RWPE2 (cell line): ENCODE measurements around the gene TAL1.
"Not testable (repeated sequence)": the region's sequence is repeated elsewhere in the genome, so short reads cannot be mapped to it uniquely, and the experiment has no call there.

Source experiments
- ATAC-seq: fragments of 200-7000 bp; cut with Tn5 transposase; 3 replicates; pipeline ENCODE4 v1.9.1; 2021; ENCODE audit warnings: low read depth
- DNase-seq: peaks from one replicate; pipeline ENCODE4 v3.0.0-alpha.2; 2020; ENCODE audit warnings: low spot score
- H3K27ac ChIP-seq: fragments of 450-650 bp; 2 replicates; pipeline ENCODE4 v1.5.1; 2017; ENCODE audit warnings: mild to moderate bottlenecking; ENCODE audit not compliant: poor library complexity, severe bottlenecking
- H3K27me3 ChIP-seq: fragments of 250-450 bp; sonication (Bioruptor Pico); 2 replicates; pipeline ENCODE4 v1.5.1; 2021; ENCODE audit warnings: mild to moderate bottlenecking, moderate library complexity; ENCODE audit not compliant: insufficient read depth, poor library complexity, severe bottlenecking
- H3K36me3 ChIP-seq: fragments of 250-450 bp; sonication (Bioruptor Pico); 2 replicates; pipeline ENCODE4 v1.5.1; 2020; ENCODE audit warnings: low read depth, mild to moderate bottlenecking, moderate library complexity
- H3K4me1 ChIP-seq: fragments of 250-450 bp; sonication (Bioruptor Pico); 2 replicates; pipeline ENCODE4 v1.5.1; 2021; ENCODE audit warnings: mild to moderate bottlenecking, moderate library complexity; ENCODE audit not compliant: insufficient read depth, poor library complexity, severe bottlenecking
- H3K4me3 ChIP-seq: fragments of 250-450 bp; sonication (Bioruptor Pico); 2 replicates; pipeline ENCODE4 v1.5.1; 2021; ENCODE audit warnings: mild to moderate bottlenecking, moderate library complexity; ENCODE audit not compliant: severe bottlenecking
- H3K9me3 ChIP-seq: fragments of 250-450 bp; sonication (Bioruptor Pico); 2 replicates; pipeline ENCODE4 v1.5.1; 2021; ENCODE audit warnings: mild to moderate bottlenecking, moderate library complexity; ENCODE audit not compliant: severe bottlenecking
- TF ChIP-seq, protein P1 (sequence below): fragments of 450-650 bp; IDR thresholded peaks from one replicate; pipeline ENCODE4 v1.5.1; 2017; ENCODE audit warnings: mild to moderate bottlenecking, moderate library complexity; ENCODE audit not compliant: poor library complexity, severe bottlenecking

Gene TAL1

GRCh38 chr1:47209725-47210325 lies 22.2 kb downstream of the TAL1 start:
- Histone ChIP-seq H3K4me1 (no peaks in the 10 kb centered on the region), H3K36me3 (no peaks in the 10 kb centered on the region), H3K27me3 (no peaks in the 10 kb centered on the region), H3K9me3 (no peaks in the 10 kb centered on the region), H3K27ac (no peak overlapping the region), H3K4me3 (no peak overlapping the region)
- ATAC-seq, result peak; percentile 32; the same call in 1 of the 3 replicates
- no peak for DNase-seq
- TF ChIP-seq, protein P1, sequence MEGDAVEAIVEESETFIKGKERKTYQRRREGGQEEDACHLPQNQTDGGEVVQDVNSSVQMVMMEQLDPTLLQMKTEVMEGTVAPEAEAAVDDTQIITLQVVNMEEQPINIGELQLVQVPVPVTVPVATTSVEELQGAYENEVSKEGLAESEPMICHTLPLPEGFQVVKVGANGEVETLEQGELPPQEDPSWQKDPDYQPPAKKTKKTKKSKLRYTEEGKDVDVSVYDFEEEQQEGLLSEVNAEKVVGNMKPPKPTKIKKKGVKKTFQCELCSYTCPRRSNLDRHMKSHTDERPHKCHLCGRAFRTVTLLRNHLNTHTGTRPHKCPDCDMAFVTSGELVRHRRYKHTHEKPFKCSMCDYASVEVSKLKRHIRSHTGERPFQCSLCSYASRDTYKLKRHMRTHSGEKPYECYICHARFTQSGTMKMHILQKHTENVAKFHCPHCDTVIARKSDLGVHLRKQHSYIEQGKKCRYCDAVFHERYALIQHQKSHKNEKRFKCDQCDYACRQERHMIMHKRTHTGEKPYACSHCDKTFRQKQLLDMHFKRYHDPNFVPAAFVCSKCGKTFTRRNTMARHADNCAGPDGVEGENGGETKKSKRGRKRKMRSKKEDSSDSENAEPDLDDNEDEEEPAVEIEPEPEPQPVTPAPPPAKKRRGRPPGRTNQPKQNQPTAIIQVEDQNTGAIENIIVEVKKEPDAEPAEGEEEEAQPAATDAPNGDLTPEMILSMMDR, result no peak

GRCh38 chr1:47209091-47209490 lies 22.9 kb downstream of the TAL1 start:
- H3K4me3 ChIP-seq, result no peak overlapping the region
- ATAC-seq (no peak), DNase-seq (no peak)
- H3K4me1 ChIP-seq, result no peaks in the 10 kb centered on the region
- no peak overlapping the region for H3K27ac ChIP-seq
- TF ChIP-seq, protein P1, result no peak
- H3K27me3 ChIP-seq, result no peaks in the 10 kb centered on the region
- no peaks in the 10 kb centered on the region for H3K9me3 ChIP-seq
- H3K36me3 ChIP-seq, result no peaks in the 10 kb centered on the region

DNA sequence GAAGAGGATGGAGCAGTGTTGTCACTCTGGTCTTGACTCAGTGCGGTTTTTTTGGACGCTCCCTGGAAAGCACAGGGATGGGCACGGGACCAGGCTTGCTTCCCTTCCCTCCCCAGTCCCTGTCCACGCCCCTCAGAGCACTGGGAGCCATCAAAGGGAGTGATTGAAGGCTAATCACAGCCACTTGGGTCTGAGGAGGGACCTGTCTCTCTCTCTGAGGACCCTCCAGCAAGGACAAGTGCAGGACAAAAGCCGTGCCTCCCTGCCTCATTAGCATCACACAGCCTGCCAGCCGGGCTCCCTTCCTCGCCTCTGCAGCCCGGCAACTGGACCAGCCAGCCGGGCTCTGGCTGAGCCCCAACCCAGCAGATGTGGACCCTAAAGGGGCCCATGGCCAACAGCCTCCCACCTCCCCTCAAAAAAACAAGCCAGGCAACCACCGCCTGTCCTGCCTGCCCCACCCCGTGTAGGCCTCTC lies 23.6 kb downstream of the TAL1 start:
- TF ChIP-seq, protein P1, result no peak
- H3K4me1 ChIP-seq, result no peaks in the 10 kb centered on the region
- no peaks in the 10 kb centered on the region for H3K27me3 ChIP-seq
- DNase-seq (no peak), ATAC-seq (no peak)
- H3K36me3 ChIP-seq, result no peaks in the 10 kb centered on the region
- no peak overlapping the region for H3K4me3 ChIP-seq
- H3K9me3 ChIP-seq, result no peaks in the 10 kb centered on the region
- H3K27ac ChIP-seq, result no peak overlapping the region

DNA sequence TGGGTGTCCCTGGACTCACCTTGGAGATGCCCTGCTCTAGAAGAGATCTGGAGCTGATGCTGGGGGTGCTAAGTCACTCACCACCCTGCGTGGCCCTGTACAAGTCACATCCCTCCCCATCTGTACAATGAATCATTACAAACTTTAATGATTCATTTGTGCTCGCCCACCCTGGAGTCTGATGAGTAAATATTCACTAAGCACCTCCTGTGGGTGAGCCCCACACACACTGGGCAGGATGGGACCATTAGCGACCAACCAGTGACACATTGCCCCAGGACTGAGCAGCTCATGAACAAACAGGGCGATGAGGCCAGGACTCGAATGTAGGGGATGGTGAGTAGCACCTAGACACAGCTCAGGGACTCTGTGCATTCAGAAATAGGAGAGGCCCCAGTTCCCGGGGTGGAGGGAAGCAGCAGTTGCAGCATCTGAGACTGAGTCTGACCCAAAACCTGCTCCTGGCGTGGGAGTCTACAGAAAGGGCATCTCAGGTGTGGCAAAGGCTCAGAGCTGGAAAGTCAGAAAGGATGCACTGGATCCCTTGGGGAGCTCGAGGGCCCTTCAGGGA lies 24.1 kb downstream of the TAL1 start:
- peak; percentile 14 for DNase-seq
- peak; percentile 11; the same call in 1 of the 3 replicates for ATAC-seq
- no peaks in the 10 kb centered on the region for H3K27me3 ChIP-seq
- no peaks in the 10 kb centered on the region for H3K36me3 ChIP-seq
- H3K9me3 ChIP-seq, result no peaks in the 10 kb centered on the region
- H3K4me3 ChIP-seq, result no peak overlapping the region
- H3K27ac ChIP-seq, result no peak overlapping the region
- no peaks in the 10 kb centered on the region for H3K4me1 ChIP-seq
- TF ChIP-seq, protein P1, result no peak

- no peak overlapping the region for H3K27ac ChIP-seq
- ATAC-seq, result no peak
- no peak for DNase-seq
- H3K27me3 ChIP-seq, result no peaks in the 10 kb centered on the region
- no peak overlapping the region for H3K4me3 ChIP-seq
- TF ChIP-seq, protein P1, result no peak
- H3K9me3 ChIP-seq, result no peaks in the 10 kb centered on the region
- H3K4me1 ChIP-seq, result no peaks in the 10 kb centered on the region
- H3K36me3 ChIP-seq, result no peaks in the 10 kb centered on the region
Measured at GRCh38 chr1:47205918-47206317, 26.1 kb downstream of the TAL1 start.

DNA sequence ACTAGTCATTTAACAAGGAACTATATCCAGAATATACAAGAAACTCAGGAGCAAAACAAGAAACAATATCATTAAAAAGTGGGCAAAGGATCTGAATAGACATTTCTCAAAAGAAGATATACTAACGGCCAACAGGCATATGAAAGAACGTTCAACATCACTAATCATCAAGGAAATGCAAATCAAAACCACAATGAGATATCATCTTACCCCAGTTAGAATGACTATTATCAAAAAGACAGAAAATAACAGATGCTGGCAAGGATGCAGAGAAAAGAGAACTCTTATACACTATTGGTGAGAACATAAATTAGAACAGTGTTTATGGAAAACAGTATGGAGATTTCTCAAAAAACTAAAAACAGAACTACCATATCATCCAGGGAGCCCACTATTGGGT lies 28.5 kb downstream of the TAL1 start:
- not testable (repeated sequence) for DNase-seq, H3K36me3 ChIP-seq, ATAC-seq, H3K27me3 ChIP-seq, H3K4me1 ChIP-seq, H3K9me3 ChIP-seq, H3K27ac ChIP-seq, H3K4me3 ChIP-seq
